IMR-90 (cell line): ENCODE measurements around the gene ATXN1L. TPM values are rescaled to one million over a fixed set of nuclear protein-coding genes. Genes with fewer than 3 reads are reported as not detected.
A peak's percentile ranks its signal among the peaks of the same experiment; 100 is the strongest.

ENCODE experiments used
- ATAC-seq: fragments of 200-7000 bp; cut with Tn5 transposase; 2 replicates; pipeline ENCODE4 v1.9.1; 2020; ENCODE audit warnings: low read depth, mild to moderate bottlenecking, moderate library complexity
- BruUV-seq: library from RNA; stranded (reverse); fragments of 400-500 nt; replicated peaks from 2 replicates; lab custom pipeline; 2021; lab: Mats Ljungman, UMichigan
- CTCF ChIA-PET: fragments of 300-600 bp; formaldehyde crosslinking; extraction: SDS; loops from one replicate; lab custom pipeline; 2021; ENCODE audit warnings: antibody characterized with exemption; lab: Yijun Ruan, JAX
- POLR2A ChIA-PET: fragments of 300-600 bp; sonication (Branson Sonifier 250); formaldehyde crosslinking; loops from one replicate; lab custom pipeline; 2022; ENCODE audit warnings: antibody characterized with exemption; ENCODE audit not compliant: unreplicated experiment; lab: Charles Lee
- DNase-seq: peaks from one replicate; pipeline ENCODE4 v3.0.0; 2013
- H2AFZ ChIP-seq: replicated peaks from 2 replicates; pipeline ENCODE3; 2013; ENCODE audit warnings: low read length, mild to moderate bottlenecking; ENCODE audit not compliant: poor library complexity
- H2AK5ac ChIP-seq: 2 replicates; pipeline ENCODE4 v1.6.1; 2013; ENCODE audit warnings: low read depth, low read length, inconsistent platforms
- H2AK9ac ChIP-seq: replicated peaks from 2 replicates; pipeline ENCODE3; 2013; ENCODE audit warnings: mild to moderate bottlenecking, low read depth, low read length, moderate library complexity; ENCODE audit not compliant: poor library complexity
- H2BK120ac ChIP-seq: 2 replicates; pipeline ENCODE4 v1.6.1; 2013; ENCODE audit warnings: low read depth, low read length, inconsistent platforms
- H2BK15ac ChIP-seq: 3 replicates; pipeline ENCODE4 v1.6.1; 2013; ENCODE audit warnings: low read depth, low read length, inconsistent platforms
- H2BK20ac ChIP-seq: 2 replicates; pipeline ENCODE4 v1.6.1; 2013; ENCODE audit warnings: low read depth, mild to moderate bottlenecking, inconsistent platforms, low read length, moderate library complexity
- H2BK5ac ChIP-seq: 2 replicates; pipeline ENCODE4 v1.6.1; 2013; ENCODE audit warnings: mild to moderate bottlenecking, low read depth, low read length, inconsistent platforms; ENCODE audit not compliant: poor library complexity, severe bottlenecking
- H3K14ac ChIP-seq: replicated peaks from 2 replicates; pipeline ENCODE4 v1.6.1; 2013; ENCODE audit warnings: low read depth, low read length, inconsistent platforms
- H3K18ac ChIP-seq: 2 replicates; pipeline ENCODE4 v1.6.1; 2013; ENCODE audit warnings: low read depth, low read length, control low read depth
- H3K23ac ChIP-seq: 2 replicates; pipeline ENCODE4 v1.6.1; 2013; ENCODE audit warnings: low read depth, low read length, inconsistent platforms
- H3K27ac ChIP-seq: 2 replicates; pipeline ENCODE4 v1.5.1; 2013; ENCODE audit warnings: mild to moderate bottlenecking, control low read depth, low read length; ENCODE audit not compliant: insufficient read depth
- H3K27me3 ChIP-seq: 2 replicates; pipeline ENCODE4 v1.6.1; 2013; ENCODE audit warnings: low read length; ENCODE audit not compliant: control insufficient read depth, insufficient read depth
- H3K36me3 ChIP-seq: 2 replicates; pipeline ENCODE4 v1.6.1; 2013; ENCODE audit warnings: low read length, mixed read lengths; ENCODE audit not compliant: control insufficient read depth, insufficient read depth
- H3K4ac ChIP-seq: 2 replicates; pipeline ENCODE4 v1.6.1; 2013; ENCODE audit warnings: low read depth, low read length, inconsistent platforms
- H3K4me1 ChIP-seq: 2 replicates; pipeline ENCODE4 v1.6.1; 2013; ENCODE audit warnings: low read length, mixed read lengths; ENCODE audit not compliant: control insufficient read depth, insufficient read depth
- H3K4me2 ChIP-seq: 2 replicates; pipeline ENCODE4 v1.6.1; 2013; ENCODE audit warnings: low read depth, mild to moderate bottlenecking, control low read depth, low read length, moderate library complexity
- H3K4me3 ChIP-seq: 2 replicates; pipeline ENCODE4 v1.5.1; 2013; ENCODE audit warnings: low read depth, mild to moderate bottlenecking, control low read depth, low read length, moderate library complexity; ENCODE audit not compliant: insufficient read depth
- H3K56ac ChIP-seq: 2 replicates; pipeline ENCODE4 v1.6.1; 2013; ENCODE audit warnings: low read length, inconsistent platforms; ENCODE audit not compliant: insufficient read depth; ENCODE audit errors: extremely low read depth
- H3K79me1 ChIP-seq, 2 experiments: 2 replicates each; pipeline ENCODE4 v1.6.1; 2013; ENCODE audit warnings: low read length in 2 of 2, inconsistent platforms in 1 of 2, low read depth in 1 of 2
- H3K9ac ChIP-seq: 2 replicates; pipeline ENCODE4 v1.6.1; 2013; ENCODE audit warnings: low read depth, low read length, control low read depth
- H3K9me1 ChIP-seq: 2 replicates; pipeline ENCODE4 v1.6.1; 2013; ENCODE audit warnings: low read length, inconsistent platforms; ENCODE audit not compliant: insufficient read depth
- H3K9me3 ChIP-seq: 2 replicates; pipeline ENCODE4 v1.6.1; 2013; ENCODE audit warnings: low read length; ENCODE audit not compliant: control insufficient read depth, insufficient read depth
- H4K20me1 ChIP-seq: 2 replicates; pipeline ENCODE4 v1.6.1; 2013; ENCODE audit warnings: low read length, inconsistent platforms; ENCODE audit not compliant: insufficient read depth
- H4K5ac ChIP-seq: 2 replicates; pipeline ENCODE4 v1.6.1; 2013; ENCODE audit warnings: mild to moderate bottlenecking, low read depth, low read length, control low read depth
- H4K8ac ChIP-seq, 2 experiments: 2 replicates each; pipeline ENCODE4 v1.6.1; 2013; ENCODE audit warnings: low read depth in 2 of 2, low read length in 2 of 2, control low read depth in 1 of 2, inconsistent platforms in 1 of 2
- H4K91ac ChIP-seq: 2 replicates; pipeline ENCODE4 v1.6.1; 2013; ENCODE audit warnings: low read depth, low read length, inconsistent platforms; ENCODE audit not compliant: insufficient read depth
- BHLHE40 ChIP-seq: fragments of 150-350 bp; IDR thresholded peaks from 2 replicates; pipeline ENCODE4 v1.6.1; 2016; ENCODE audit warnings: mild to moderate bottlenecking, low read depth, low read length
- CHD1 ChIP-seq: IDR thresholded peaks from 2 replicates; pipeline ENCODE4 v1.6.1; 2012; ENCODE audit warnings: low read depth, low read length, improper control_type of control experiment
- CTCF ChIP-seq: conservative IDR thresholded peaks from 2 replicates; pipeline ENCODE4 v1.5.1; 2012; ENCODE audit warnings: mild to moderate bottlenecking, low read depth, low read length, improper control_type of control experiment
- ELK1 ChIP-seq: fragments of 150-350 bp; IDR thresholded peaks from 2 replicates; pipeline ENCODE4 v1.6.1; 2016; ENCODE audit warnings: low read depth, mild to moderate bottlenecking, low read length, moderate library complexity, borderline replicate concordance
- FOS ChIP-seq: fragments of 150-350 bp; IDR thresholded peaks from 2 replicates; pipeline ENCODE4 v1.6.1; 2016; ENCODE audit warnings: low read depth, low read length
- MAFK ChIP-seq: IDR thresholded peaks from 2 replicates; pipeline ENCODE4 v1.6.1; 2012; ENCODE audit warnings: low read depth, low read length, improper control_type of control experiment
- MAZ ChIP-seq: IDR thresholded peaks from 2 replicates; pipeline ENCODE4 v1.6.1; 2012; ENCODE audit warnings: low read depth, mild to moderate bottlenecking, low read length, improper control_type of control experiment, moderate library complexity, borderline replicate concordance
- MXI1 ChIP-seq: IDR thresholded peaks from 2 replicates; pipeline ENCODE4 v1.6.1; 2012; ENCODE audit warnings: low read depth, mild to moderate bottlenecking, low read length, moderate library complexity, borderline replicate concordance
- NFE2L2 ChIP-seq: fragments of 150-350 bp; IDR thresholded peaks from 2 replicates; pipeline ENCODE4 v1.6.1; 2016; ENCODE audit warnings: low read depth, mild to moderate bottlenecking, low read length
- RCOR1 ChIP-seq: IDR thresholded peaks from 2 replicates; pipeline ENCODE4 v1.6.1; 2012; ENCODE audit warnings: mild to moderate bottlenecking, low read length, improper control_type of control experiment; ENCODE audit not compliant: insufficient replicate concordance
- SMC3 ChIP-seq: fragments of 150-350 bp; IDR thresholded peaks from 2 replicates; pipeline ENCODE4 v1.6.1; 2016; ENCODE audit warnings: low read depth, mild to moderate bottlenecking, antibody characterized with exemption, low read length, moderate library complexity
- WGBS, 2 experiments: methylation state at CpG; one replicate each; pipeline versions ENCODE4 v1.1.5 to v1.1.7; 2013; ENCODE audit warnings: missing lambda C conversion rate in 2 of 2; ENCODE audit not compliant: insufficient read length in 1 of 2; ENCODE audit errors: extremely low coverage in 2 of 2; 5-methylcytosine and 5-hydroxymethylcytosine counted together
- dilution Hi-C: fragments of 300-500 bp; cut with HindIII; formaldehyde crosslinking; loops from one replicate; pipeline ENCODE4 v1.14.3; 2018; ENCODE audit warnings: low sequenced_read_pairs; ENCODE audit not compliant: unreplicated experiment
- in situ Hi-C: fragments of 300-500 bp; cut with MboI; formaldehyde crosslinking; loops from 3 replicates; pipeline ENCODE4 v1.14.3; 2019; ENCODE audit warnings: low sequenced_read_pairs, inconsistent platforms, mixed read lengths
- intact Hi-C: fragments of 100-400 bp; cut with micrococcal nuclease; formaldehyde crosslinking; loops from 2 replicates; pipeline ENCODE4 v1.10.0; 2022
- polyA plus RNA-seq, 3 experiments: library from polyadenylated mRNA; depleted of rRNA; stranded (reverse); fragments of >200 nt; gene quantifications; 2 replicates each; pipeline ENCODE4 v1.2.3, GENCODE V29; 2012; ENCODE audit warnings: low replicate concordance in 1 of 3
- total RNA-seq: library from RNA; depleted of rRNA; stranded (reverse); fragments of >200 nt; gene quantifications from 2 replicates; pipeline ENCODE4 v1.2.3, GENCODE V29; 2012

Gene ATXN1L
- total and polyA plus RNA-seq, 2 of the 4 experiments (the other 2 are of a cell fraction) = 5.2 to 9.2 TPM

GRCh38 chr16:71894921-71895678 lies 49.3 kb downstream of the ATXN1L start, which contains the start of gene IST1 (continued):
- TF ChIP-seq MAZ (peak; percentile 97), FOS (peak; percentile 74)

GRCh38 chr16:71895679-71896365 lies 50.0 kb downstream of the ATXN1L start:
- peaks cover 0 to 9% of the 10 kb centered on the region in 2 experiments; a peak in 2 of 4 replicates for H3K79me1 ChIP-seq
- peak overlapping the region; percentile 100 for H3K23ac ChIP-seq
- in situ Hi-C loops (no loop called here), dilution Hi-C loops (no loop called here), intact Hi-C loops (loop anchor here (1.0 to 5.0 kb wide), 5 partner anchors 12 to 87 kb away; partner anchors contain the start of gene ZNF821)
- H4K5ac ChIP-seq = peak overlapping the region; percentile 94
- H3K56ac ChIP-seq = peak overlapping the region; percentile 98
- H2AK9ac ChIP-seq = peak overlapping the region; percentile 99
- H4K91ac ChIP-seq = peak overlapping the region; percentile 95
- H2AFZ ChIP-seq = peak overlapping the region; percentile 95
- ChIA-PET CTCF (interaction anchor here (0.6 to 1.1 kb wide), 3 partner anchors 17 to 66 kb away, joined by 3 to 4 read pairs (median 3); no protein-coding TSS in a partner anchor), POLR2A (interaction anchor here (0.6 kb wide), 1 partner anchor 120 kb away, joined by 3 read pairs; no protein-coding TSS in a partner anchor)
- peaks cover 5% of the 10 kb centered on the region; the same call in 1 of the 2 replicates for H3K9me1 ChIP-seq
- H4K8ac ChIP-seq = peak overlapping the region; percentile 63 to 94
- DNase-seq = peak; percentile 50
- H3K27me3 ChIP-seq = no peaks in the 10 kb centered on the region
- peaks cover 2% of the 10 kb centered on the region for H3K4me1 ChIP-seq
- BruUV-seq = no TSS peak
- H3K4ac ChIP-seq = peak overlapping the region; percentile 99
- peak overlapping the region; percentile 91 for H2BK5ac ChIP-seq
- H2BK120ac ChIP-seq = peak overlapping the region; percentile 75; the same call in 1 of the 2 replicates
- H3K27ac ChIP-seq = peak overlapping the region; percentile 97
- peak overlapping the region; percentile 94 for H3K4me2 ChIP-seq
- H3K36me3 ChIP-seq = 0 out of 2 replicates have a peak, but pooled peaks cover 1% of the 10 kb centered on the region
- WGBS, 2 experiments = 1% methylated on average over 19 of the region's 44 CpGs; no CpG with 5 or more reads in 1 of the 2 experiments
- peak overlapping the region; percentile 96 for H2AK5ac ChIP-seq
- H3K9ac ChIP-seq = peak overlapping the region; percentile 98
- H2BK15ac ChIP-seq = no peak overlapping the region
- H2BK20ac ChIP-seq = no peak overlapping the region
- H4K20me1 ChIP-seq = peaks cover 50% of the 10 kb centered on the region
- peak overlapping the region; percentile 80 for H3K4me3 ChIP-seq
- peak overlapping the region; percentile 87 for H3K18ac ChIP-seq
- H3K9me3 ChIP-seq = no peaks in the 10 kb centered on the region
- peak; percentile 25 for ATAC-seq
- peak overlapping the region; percentile 99 for H3K14ac ChIP-seq
- TF ChIP-seq CHD1 = no peak; the same call in 1 of the 2 replicates
- no peak for TF ChIP-seq BHLHE40
- no peak for TF ChIP-seq CTCF
- TF ChIP-seq NFE2L2 = no peak
- no peak for TF ChIP-seq MXI1
- TF ChIP-seq MAFK = no peak
- TF ChIP-seq SMC3 = no peak
- TF ChIP-seq ELK1 = no peak
- TF ChIP-seq RCOR1 = no peak
